Mucosa of gallbladder (tissue), 1 donor: ENCODE results near the gene FAT1. TPM values are rescaled to one million over a fixed set of nuclear protein-coding genes. Genes with fewer than 3 reads are reported as not detected.
A peak's percentile ranks its signal among the peaks of the same experiment; 100 is the strongest.

ENCODE experiments used
- DNase-seq: peaks from one replicate; pipeline ENCODE4 v3.0.0-alpha.2; 2020; ENCODE audit warnings: low spot score
- total RNA-seq: library from RNA; stranded (reverse); gene quantifications from one replicate; pipeline ENCODE4 v1.2.1, GENCODE V29; 2021
- donor health status: DM: no; HTN: no; CAD: no.

The FAT1 gene
- total RNA-seq, 1 donor from 2014 or later: 172 TPM

DNA sequence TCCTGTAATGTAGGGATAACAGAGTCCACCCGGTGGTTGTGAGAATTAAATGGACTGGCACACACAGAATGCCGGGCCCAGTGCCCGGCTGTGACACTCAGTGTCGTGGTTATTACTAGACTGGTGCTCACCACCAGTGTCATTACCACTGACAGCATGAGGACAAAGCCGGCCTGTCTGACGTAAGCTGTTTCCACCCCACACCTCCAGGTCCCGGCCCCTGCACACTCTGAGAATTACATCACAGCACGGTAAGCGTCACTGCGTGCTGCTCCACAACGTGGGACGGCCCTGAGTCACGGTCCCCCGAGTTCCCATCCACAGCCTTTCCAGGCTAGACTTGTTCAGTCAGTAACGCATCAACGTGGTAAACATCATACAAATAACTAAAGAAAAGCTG, 22.9 kb downstream of the FAT1 start:
- DNase-seq: no peak

GRCh38 chr4:186699881-186700397, 23.7 kb downstream of the FAT1 start:
- no peak for DNase-seq

DNA sequence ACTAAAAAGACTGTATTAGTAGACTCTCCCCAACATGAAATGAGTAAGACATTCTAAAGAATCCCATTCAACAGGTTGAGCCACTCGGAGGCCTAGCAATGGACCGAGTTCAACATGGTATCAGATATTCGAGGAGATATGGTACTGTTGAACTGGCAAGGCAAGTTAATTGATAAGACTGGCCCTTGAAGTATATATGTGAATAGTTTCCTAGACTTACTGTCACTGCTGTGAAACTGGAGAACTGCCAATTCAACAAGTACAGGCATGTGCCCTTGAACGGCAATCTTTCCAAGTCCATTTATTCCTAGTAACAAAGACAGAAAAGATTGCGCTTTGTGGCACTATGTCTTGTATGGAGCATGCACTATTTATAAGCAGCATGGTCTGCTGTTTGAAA, 24.4 kb downstream of the FAT1 start:
- peak; percentile 49 for DNase-seq

GRCh38 chr4:186698525-186698924, 25.1 kb downstream of the FAT1 start:
- DNase-seq: no peak

DNA sequence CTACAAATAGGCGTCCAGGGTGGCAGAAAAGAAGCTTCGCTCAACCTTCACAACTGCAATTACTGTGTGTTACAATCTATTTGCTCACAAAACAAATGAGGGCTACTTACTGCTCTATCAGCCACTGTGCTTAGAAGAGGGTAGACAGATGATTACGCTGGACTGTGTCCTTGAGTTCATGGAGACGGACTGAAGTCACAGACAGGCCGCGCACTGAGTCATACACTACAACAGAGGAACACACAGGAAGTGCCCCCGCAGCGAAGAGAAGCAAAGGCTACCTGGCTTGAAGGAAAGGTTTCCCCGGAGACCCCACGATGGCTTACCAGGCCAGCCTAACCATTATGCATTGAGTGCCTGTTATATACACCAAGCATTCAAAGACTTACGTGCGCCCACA, 25.6 kb downstream of the FAT1 start:
- no peak for DNase-seq

DNA sequence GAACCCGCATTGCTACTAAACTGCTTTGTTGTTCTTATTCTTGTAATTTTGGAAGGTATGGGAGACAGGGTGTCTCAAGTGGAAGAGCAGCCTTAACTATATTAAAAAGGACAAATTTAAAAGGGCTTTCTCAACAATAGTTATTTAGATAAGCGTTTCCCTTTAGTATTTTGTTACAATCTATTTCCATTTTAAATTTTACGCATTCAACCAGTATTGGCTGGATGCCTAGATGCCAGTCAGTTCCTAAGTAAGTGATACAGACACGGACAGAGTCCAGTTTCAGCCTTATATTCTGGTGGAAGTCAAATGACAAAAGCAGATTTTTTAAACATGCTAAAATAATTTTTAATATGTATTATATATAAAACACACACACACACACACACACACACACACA, 28.3 kb downstream of the FAT1 start:
- DNase-seq: no peak

DNA sequence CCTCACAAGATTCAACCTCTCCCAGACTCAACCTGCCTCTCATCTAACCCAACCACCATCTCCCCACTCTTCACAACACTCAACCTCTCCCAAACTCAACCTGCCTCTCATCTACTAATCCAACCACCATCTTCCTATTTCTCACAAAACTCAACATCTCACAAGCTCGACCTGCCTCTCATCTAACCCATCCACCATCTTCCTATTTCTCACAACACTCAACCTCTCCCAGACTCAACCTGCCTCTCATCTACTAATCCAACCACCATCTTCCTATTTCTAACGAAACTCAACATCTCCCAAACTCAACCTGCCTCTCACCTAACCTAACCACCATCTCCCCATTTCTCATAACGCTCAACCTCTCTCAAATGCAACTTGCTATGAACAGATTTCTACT, 29.8 kb downstream of the FAT1 start:
- DNase-seq: no peak

DNA sequence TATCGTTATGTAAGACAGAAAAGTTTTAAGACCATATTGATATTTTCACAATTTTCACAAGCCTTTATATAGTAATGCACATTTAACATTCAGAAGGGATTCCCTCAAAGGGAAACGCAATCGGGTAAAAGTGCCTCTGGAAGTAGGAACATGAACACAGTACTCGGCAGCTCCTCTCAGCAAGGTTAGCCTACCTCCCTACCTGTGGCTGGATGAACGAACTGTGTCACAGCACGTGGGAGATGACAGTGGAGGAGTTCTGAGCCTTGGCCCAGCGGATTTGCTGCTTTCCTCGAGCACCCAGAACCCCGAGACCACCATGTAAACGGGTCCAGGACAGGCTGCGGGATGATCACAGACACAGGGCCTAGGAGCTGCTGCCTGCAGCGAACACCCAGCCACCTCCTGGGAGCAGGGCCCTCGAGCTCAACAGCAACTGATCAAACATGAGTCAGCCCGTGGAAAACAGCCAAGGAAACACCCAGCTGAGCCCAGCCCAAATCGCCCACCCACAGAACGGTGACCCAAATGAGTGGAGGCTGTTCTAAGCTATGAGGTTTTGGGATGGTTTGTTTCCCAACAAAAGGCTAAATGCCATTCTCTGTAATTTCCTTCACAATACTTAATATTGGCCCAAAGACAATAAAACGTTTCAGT, 30.4 kb downstream of the FAT1 start:
- DNase-seq: peak; percentile 59

GRCh38 chr4:186691396-186691795, 32.3 kb downstream of the FAT1 start:
- DNase-seq: no peak

GRCh38 chr4:186689476-186689875, 34.2 kb downstream of the FAT1 start:
- no peak for DNase-seq

- DNase-seq: no peak
These were observed 35.3 kb downstream of the FAT1 start for GRCh38 chr4:186688150-186688943.

DNA sequence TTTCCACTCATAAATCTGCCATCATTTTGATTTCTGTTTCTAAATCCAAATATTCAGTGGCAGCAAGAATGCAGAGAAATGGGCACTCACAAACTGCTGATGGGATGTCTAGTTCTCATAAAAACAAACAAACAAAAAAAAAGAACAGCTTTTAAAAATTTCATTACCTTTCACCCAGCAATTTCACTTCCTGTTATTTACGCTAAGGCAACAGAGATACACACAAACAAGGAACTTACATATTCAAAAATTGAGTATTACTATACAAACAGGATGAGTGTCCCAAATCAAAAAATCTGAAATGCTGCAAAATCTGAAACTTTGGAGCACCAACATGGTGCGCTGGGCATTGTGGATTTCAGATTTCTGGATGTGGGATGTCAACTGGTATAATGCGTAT, 36.4 kb downstream of the FAT1 start:
- no peak for DNase-seq

GRCh38 chr4:186685767-186686183, 37.9 kb downstream of the FAT1 start:
- no peak for DNase-seq

DNA sequence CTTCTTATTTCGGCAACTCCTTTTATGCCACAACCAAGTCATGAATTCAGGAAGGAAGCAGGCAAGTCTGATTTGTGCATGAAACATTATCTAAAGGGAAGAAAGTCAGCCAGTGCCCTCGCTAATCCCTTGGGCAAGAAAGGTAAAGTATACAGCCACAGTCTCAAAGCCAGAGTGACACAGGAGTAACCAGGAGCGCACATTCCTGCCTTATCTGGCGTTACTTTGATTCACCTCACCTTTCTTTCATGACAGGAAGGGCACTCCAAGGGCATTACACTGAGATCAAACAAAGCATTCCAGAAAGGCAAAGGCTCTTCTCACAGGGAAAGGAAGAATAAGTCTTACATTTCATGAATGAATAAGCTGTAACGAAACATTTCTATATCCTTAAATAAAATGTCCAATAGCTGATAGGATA, 38.8 kb downstream of the FAT1 start:
- DNase-seq: peak; percentile 60

- no peak for DNase-seq
These were observed 39.4 kb downstream of the FAT1 start for GRCh38 chr4:186684220-186684619.

DNA sequence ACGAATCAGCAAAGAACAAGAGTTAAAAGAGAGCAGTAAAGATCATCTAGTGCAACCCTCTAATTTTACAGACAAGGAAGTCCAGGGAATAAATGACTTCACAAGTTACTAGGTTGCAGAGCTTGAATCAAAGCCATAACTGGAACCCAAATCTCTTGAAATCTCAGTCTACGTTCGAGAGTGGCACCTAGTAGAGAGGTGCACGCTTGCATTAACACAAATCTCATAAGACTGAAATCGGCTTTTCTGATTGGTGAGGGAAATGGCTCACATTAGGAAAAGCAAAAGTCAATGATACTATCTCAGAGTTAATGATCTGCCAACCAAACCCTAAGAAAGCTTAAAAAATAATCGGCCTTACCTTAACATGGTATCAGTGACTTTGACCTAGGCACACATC, 43.0 kb downstream of the FAT1 start:
- no peak for DNase-seq

- DNase-seq: no peak
These were observed 47.0 kb downstream of the FAT1 start for GRCh38 chr4:186676531-186677161.

- no peak for DNase-seq
These were observed 53.9 kb downstream of the FAT1 start for GRCh38 chr4:186669735-186670134.

DNA sequence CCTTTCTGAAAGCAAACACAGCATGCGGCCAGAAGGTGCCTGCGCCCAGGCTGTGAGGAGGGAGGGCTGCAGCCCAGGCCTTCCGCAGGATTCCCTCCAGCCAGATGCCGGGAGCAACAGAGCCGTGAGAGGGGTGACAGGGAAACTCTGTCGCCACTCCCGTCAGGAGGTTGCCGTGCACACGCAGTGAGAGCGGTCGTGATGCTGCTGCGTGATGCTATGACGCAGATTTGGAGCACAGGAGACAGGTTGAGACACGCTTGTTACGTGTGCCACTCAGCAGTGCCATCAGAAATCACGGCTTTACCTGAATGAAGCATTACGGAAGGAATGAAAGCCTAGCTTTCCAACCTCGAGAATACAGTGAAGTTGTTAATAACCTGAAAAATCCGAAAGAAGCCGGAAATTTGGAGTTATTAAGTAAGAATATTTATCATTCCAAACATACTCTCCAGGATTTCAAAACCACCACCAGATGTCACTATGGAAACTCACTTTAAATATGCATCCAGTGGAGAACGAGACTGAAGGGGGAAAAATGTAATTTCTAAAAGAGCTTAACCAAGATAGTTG, 54.4 kb downstream of the FAT1 start:
- no peak for DNase-seq

GRCh38 chr4:186666750-186667149, 56.9 kb downstream of the FAT1 start:
- no peak for DNase-seq

GRCh38 chr4:186666252-186666651, 57.4 kb downstream of the FAT1 start:
- no peak for DNase-seq

- DNase-seq: no peak
These were observed 63.3 kb downstream of the FAT1 start for GRCh38 chr4:186660403-186660802.
